Amniotic epithelial cell (primary cell): Measurements from ENCODE around the gene RAMP1.
"Not testable (repeated sequence)": the region's sequence is repeated elsewhere in the genome, so short reads cannot be mapped to it uniquely, and the experiment has no call there.

Experiments
- DNase-seq: peaks from one replicate; pipeline ENCODE4 v3.0.0-alpha.2; 2010; ENCODE audit warnings: low read depth

RAMP1 gene

DNA sequence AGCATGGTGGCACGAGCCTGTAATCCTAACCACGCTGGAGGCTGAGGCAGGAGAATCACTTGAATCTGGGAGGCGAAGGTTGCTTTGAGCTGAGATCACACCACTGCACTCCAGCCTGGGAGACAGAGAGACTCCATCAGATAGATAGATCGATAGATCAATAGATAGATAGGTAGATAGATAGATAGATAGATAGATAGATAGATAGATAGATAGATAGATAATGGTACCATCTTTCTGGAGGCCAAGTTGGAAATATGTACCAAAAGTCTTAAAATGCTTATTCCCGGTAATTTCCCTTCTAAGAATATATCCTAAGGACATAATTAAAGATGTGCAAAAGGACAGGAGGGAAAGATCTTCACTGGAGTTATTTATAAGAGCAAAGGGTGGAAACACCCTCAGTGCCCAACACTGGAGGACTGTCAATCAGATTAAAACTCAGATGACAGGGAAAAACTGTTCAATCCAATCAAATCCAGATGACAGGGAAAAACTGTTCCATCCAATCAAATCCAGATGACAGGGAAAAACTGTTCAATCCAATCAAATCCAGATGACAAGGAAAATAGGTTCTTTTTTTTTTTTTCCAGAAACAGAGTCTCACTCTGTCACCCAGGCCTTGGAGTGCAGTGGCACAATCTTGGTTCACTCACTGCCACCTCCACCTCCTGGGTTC lies 58.4 kb downstream of the RAMP1 start:
- DNase-seq, result no peak

DNA sequence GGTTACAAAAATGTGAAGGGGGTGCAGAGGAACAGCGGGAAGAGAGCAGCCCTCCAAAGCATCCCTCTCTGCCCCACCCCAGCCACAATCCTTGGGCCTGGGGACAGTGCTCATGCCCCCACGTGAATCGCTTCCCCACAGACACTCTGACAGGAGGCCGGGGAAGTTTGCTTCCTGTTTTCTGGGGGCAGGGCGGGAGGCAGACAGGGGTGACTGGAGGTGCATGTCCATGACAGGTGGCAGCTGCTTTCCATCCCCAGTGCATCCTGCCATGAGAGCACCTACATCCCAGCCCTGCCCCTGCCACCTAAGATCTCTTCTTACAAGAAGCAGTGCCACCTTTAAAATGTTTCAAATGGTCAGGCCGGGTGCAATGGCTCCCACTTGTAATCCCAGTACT lies 60.2 kb downstream of the RAMP1 start:
- no peak for DNase-seq

DNA sequence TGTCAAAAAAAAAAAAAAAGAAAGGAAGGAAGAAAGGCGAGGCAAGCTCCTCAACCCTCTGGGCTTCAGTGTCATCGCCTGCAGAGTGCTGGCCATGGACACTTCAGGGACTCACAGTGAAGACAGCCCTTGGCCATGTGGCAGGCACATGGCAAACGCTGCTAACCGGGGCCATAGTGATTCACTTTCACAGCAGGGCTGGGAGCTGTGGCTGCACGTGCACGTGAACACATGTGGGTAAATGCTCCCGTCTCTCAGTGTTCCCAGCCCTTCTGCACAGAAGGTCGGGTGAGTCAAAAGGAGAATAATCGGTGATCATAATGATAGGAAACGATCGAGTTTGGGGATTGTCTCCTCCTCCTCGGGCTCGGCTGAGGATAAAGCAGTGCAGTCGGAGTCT lies 61.2 kb downstream of the RAMP1 start:
- DNase-seq, result no peak

DNA sequence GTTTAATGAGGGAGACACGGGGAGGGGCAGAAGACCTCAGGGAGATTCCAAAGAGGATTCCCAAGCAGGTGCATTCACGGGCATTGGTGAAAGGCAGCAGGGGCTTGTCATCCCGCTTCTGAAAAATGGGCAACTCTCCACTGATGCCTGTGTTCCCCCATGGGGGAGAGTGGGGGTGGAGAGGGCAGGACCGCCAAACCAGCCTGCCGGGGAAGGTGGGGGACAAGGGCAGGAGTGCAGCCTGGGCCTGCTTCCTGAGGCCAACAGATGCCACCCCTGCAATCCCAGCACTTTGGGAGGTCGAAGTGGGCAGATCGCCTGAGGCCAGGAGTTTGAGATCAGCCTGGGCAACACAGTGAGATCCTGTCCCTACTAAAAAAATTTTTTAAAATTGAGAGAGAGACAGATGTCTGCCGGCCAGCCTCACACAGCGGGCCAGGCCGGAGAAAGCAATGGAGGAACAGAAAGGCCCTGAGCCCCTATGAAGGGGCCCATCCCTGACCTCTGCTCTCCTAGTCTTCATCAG lies 62.6 kb downstream of the RAMP1 start:
- no peak for DNase-seq

DNA sequence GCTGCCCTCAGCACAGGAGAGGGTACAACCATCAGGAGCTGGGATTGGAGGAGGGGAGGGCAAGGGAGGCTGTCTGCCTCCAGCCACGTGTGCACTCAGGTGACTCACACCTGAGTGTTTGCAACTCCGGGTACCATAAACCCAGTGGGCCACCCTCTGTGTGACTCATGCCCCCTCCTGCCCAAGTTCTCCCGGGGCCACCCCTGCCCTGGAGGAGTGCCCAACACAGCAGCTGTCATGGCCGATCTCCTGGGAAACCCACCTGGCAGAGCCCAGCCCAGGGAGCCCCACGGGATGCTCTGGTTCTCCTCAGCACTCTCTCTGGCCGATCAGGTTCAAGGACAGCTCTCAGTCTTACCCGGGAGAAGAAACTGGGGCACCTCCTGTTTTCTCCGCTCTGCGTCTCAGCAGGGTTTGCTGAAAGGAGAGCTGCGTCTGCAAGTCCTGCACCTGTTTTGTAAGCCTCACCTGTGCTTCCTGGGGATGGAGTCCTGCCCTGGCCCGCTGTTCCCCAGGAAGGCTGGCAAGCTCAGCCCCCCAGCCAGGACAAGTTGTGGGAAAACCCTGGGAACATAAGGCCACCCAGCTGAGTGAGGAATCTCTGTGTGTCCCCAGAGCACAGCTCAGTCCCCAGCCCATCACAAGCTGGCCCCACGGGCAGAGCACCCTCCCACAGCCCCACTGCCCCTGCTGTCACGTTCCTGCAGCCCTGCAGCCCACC lies 63.4 kb downstream of the RAMP1 start:
- no peak for DNase-seq

DNA sequence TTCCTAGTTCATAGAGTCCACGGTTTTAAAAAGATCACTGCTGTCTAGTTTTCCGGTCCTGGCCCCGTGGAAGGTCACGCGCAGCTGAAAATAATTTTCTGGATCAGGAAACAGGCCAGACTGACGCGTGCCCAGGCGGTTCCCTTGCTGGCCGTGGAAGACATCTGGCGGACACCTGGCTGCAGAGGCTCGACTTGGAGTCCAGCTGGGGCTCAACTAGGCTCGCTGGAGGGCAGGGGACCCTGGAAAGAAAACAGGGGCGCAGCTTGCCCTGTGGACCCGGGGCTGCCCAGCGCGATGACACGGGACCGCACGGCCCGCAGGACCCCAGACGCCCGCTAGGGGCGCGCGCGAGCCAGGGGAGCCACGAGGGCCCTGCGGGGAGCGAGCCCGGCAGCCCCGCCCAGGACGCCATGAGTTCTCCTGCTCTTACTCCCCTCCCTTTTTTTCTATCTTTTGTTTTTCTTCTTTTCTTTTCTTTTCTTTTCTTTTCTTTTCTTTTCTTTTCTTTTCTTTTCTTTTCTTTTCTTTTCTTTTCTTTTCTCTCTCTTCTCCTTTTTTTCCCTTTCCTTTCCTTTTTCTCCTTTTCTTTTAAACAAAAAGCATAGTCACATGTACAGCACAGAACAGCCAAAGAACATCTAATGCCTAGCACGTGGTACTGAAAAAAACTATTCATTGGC lies 64.2 kb downstream of the RAMP1 start:
- peak; percentile 30 for DNase-seq

DNA sequence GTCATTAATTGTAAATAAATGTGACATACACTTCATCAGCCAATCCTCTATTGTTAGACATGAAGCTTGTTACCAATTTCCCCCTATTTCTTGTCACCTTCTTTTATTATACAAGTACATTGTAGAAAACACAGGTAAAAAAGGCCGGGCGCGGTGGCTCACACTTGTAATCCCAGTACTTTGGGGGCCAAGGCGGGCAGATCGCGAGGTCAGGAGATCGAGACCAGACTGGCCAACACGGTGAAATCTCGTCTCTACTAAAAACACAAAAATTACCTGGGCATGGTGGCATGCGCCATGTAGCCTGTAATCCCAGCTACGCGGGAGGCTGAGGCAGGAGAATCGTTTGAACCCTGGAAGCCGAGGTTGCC lies 64.7 kb downstream of the RAMP1 start:
- DNase-seq, result no peak

DNA sequence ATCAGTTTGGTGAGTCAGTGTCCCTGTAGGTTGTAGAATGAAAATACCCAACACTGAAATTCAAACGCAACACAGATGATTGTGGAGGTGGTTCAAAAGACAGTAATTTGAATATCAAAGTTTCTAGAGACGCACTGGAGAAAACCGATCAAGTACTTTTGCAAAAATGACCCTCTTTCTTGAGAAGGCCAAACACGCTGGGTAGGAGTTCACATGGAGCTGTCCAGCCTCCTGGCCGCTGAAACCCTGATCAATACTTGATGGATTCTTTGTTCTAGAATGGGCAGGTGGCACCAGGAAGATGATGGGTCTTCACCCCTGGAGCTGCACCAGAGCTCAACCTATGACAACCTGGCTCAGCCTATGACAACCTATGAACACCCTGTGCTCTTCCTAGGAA lies 67.7 kb downstream of the RAMP1 start:
- DNase-seq, result no peak

DNA sequence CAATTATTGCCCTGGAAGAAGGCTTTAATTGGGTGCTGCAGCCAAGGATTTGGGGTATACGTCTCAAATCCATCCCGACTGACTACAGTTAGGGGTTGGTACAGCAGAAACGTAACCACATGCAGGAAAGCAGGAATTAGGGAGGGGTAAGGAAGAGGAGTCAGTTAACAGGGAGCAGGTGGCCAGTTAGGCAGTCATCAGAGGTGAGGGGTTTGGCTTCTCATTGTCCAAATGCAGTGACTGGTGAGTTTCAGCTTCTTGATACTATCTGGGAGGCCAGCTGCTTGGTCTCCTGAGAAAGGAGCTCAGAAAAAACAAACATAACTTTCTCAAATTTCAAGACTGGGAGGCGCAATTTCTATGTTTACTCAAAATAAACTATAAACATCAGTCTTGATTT lies 68.6 kb downstream of the RAMP1 start:
- no peak for DNase-seq

DNA sequence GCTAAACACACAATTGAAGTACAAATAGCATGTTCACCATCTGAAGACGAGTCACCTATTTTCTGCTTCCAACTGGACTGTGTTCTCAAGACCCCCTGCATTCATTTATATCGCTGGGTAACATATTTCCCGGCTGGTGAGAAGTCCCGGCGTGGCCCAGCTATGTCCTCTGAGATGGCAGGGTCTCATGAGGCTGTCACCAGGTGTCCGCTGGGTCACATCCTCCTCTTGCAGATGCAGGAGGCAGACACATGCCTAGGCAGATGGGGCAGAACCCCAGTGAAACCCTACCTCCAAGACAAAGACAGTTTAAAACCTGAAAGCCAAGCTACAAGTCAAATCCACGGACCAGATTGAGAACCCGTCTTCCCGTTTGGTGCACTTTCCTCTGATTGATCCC lies 70.6 kb downstream of the RAMP1 start:
- no peak for DNase-seq

DNA sequence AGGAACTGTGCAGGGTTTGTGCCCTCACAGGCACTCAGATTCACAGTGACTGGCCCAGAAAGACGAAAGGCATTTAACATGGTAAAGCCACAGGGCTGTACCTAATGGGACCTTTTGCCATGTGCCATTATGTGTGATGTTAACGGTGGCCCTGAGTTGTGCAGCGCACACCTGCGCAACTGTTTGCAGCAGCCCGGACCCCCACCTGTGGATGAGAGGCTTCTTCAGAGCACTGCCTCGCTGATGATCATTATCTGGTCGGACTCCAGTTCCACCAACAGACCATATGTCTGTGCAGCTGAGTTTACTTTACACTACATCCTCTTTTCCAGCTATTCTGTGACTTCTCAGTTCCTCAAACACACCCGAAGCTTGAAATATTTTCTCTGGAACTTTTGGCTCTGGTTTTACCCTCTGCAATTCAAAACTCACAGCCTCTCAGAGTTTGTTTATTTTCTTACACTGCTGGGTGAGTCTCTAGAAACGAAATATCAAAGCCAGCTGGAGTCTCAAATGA lies 71.8 kb downstream of the RAMP1 start:
- DNase-seq, result no peak

DNA sequence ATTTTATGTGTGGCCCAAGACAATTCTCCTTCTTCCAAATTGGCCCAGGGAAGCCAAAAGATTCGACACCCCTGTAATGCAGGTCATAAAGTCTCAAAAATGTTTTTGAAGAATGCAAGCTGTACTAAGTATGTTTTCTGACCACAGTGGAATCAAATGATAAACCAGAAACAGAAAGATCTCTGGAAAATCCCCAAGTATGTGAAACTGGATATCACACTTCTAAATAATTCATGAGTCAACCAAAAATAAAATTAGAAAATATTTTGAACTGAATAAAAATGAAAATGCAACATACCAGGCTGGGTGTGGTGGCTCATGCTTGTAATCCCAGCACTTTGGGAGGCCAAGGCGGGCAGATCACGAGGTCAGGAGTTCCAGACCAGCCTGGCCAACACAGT lies 73.3 kb downstream of the RAMP1 start:
- peak; percentile 80 for DNase-seq

DNA sequence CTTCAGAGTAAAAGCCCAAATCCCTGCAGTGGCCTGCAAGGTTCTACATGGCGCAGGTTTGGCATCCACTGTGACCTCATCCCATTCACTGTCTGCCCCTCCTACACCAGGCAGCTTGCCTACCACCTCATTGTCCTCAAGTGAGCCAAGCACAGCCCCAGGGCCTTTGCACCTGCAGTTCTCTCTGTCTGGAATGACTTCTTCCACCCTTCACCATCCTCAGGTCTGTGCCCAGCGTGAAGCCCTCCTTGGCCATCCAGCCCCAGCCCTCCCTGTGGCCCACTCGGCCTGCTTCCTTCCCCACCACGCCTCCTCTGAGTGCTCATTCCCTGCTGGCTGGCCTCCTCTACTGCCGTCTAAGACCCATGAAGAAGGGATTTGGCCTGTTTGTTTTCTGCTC lies 74.8 kb downstream of the RAMP1 start:
- DNase-seq, result no peak

DNA sequence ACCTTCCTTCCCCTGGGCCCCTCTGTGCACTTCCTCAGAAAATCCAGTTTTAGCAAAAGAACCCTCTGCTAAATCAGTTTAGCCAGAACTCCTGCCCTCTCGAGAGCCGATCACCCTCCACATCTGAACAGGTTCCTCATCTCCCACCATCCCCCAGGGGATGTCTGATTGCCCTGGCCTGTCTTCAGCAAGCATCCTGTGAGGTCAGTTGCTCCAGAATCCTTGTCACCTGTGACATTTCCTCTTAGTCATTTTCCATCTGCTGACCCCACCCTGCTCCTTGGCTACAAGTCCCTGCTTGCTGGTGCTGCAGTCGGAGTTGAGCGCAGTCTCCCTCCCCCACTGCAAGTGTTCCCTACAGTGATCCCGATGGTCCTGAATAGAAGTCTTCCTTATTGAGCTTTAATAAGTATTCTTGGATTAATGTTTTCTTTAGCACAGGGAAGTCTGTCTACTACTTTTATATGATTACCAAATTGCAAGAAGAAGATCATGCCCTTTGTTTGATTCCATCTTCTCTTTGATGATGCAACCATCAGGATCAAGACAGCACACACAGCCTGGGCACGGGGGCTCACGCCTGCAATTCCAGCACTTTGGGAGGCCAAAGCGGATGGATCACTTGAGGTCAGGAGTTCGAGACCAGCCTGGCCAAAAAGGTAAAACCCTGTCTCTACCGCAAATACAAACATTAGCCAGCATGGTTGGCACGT lies 76.5 kb downstream of the RAMP1 start:
- no peak for DNase-seq

DNA sequence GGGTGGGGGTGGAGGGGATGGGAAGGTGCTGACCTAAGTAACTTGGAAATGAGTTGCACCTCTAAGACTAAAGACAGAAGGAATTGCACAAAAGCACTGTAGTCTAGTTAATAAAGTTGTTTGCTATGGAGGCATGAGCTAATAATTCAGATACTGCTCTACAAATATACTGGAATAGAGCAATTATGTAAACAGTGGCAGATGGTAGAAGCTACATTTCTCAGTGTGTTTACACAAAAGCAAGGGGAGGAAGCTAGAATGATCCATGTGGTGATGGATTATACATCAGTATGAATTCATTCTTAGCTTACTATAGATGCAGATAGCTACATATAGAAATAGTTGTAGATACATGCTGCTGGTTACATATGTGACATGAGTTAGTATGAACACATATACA lies 79.8 kb downstream of the RAMP1 start:
- no peak for DNase-seq

DNA sequence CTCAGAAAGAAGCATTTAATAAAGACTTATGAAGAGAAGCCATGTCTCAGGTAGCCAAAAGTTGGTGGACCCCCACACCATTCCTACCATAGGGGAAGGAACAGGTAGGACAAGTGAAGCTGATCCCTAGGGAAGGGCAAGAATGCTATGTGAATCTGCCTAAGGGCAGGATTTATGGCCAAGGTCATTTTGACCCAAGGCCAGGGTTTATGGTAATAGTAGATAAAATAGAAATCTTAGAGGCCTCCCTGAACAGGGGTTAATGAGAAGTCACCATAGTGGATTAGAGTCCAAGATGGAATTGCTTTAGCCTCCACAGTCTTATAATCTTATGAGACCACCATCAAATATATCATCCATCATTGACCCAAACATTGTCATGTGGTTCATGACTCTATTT lies 81.4 kb downstream of the RAMP1 start:
- DNase-seq, result no peak

DNA sequence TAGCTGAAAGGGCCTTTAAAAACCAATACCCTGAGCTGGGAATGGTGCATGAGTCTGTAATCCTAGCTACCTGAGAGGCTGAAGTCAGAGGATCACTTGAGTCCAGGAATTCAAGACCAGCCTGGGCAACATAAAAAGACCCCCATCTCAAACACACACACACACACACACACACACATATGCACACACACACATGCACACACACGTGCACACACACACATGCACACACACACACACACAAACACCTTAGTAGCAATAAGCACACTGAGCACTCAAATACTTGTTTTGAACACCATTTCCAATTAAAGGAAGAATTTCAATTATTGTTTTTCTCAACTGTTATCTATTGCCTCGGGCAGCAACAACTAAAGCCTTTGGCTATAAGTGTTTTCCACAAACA lies 81.8 kb downstream of the RAMP1 start:
- DNase-seq, result no peak

DNA sequence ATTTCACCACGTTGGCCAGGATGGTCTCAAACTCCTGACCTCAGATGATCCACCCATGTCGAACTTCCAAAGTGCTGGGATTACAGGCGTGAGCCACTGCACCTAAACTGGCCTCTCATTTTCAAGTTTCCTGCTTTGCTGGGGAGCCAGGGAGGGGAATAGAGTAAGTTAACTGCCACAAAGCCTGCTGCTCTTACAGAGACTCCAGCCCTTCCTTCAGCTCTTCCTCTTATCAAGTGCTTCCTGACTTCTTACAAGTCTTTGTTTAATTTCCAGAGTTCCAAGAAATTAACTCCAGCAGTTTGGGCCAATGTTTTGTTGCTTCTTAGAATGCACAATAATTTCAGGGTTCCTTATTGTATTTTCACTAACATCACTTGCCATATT lies 83.1 kb downstream of the RAMP1 start:
- DNase-seq, result no peak

DNA sequence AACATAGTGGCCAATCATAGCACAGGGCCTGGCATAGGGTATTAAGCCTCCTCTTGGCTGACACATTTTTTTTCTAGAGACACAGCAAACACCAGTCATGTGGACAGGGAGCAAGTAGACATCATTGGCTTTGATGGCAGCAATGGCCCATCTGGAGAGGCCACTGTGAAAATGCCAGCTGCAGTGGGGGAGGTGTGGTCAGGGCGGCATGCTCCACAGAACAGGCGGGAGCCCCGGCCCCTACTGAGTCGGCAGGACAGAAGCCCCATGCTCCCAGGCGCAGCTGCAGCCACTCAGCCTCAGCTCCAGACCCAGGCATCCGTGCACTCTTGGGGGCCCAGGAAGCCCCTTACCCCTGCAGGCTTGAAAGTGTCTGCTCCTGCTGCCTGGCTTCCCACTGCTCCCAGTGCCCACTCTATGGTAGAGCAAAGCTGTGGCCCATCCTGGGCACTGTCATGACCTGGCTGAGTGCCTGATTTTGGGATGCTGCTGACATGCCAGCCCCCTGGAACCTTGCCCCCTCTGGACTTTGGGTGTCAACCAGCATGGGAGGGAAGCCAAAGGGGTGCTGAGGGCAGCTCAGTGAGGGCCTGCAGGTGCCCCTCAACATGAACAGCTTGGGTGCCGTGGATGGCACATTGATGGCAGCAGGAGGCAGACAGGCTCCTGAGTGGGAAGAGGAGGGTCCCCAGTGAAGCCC lies 84.1 kb downstream of the RAMP1 start:
- DNase-seq, result no peak

DNA sequence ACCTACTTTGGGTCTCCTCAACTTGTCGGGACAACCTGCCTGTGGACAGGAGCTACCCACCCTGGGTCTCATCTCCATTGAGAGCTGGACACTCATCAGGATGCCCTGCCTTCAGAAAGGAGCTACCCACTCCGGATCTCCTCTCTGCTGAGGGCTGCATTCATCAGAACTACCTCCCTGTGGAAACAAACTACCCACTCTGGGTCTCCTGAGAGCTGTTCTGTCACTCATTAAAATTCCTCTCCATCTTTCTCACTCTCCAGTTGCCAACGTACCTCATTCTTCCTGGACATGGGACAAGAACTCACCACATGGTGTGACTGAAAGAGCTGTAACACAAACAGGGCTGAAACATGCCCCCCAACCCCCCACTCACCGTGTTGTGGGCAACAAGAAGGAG lies 84.9 kb downstream of the RAMP1 start:
- no peak for DNase-seq

DNA sequence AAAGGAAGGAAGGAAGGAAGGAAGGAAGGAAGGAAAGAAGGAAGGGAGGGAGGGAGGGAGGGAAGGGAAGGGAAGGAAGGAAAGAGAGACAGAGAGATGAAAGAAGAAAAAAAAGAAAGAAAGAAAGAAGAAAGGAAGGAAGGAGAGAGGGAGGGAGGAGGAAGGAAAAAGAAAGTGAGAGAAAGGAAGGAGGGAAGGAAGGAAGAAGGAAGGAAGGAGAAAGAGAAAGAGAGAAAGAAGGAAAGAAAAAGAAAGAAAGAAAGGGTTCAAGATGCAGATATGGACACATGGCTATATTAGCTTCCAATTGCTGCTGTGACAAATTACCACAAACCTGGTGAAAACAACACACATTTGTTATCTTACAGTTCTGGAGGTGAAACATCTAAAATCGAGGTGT lies 87.0 kb downstream of the RAMP1 start:
- DNase-seq, result no peak

DNA sequence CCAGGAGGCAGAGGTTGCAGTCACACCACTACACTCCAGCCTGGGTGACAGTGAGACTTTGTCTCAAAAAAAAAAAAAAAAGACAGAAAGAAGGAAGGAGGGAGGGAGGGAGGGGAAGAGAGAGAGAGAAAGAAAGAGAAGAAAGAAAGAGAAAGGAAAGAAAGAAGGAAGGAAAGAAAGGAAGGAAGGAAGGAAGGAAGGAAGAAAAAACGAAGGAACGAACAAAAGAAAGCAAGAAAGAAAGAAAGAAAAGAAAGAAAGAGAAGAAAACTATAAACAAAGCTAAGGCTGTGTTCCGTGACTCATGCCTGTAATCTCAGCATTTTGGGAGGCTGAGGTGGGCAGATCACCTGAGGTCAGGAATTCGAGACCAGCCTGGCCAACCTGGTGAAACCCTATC lies 91.9 kb downstream of the RAMP1 start:
- not testable (repeated sequence) for DNase-seq
